Measurements from ENCODE around the gene RASL11B. TPM values are rescaled to one million over a fixed set of nuclear protein-coding genes. Genes with fewer than 3 reads are reported as not detected.

The RASL11B gene
- polyA plus RNA-seq, 1 donor = 2.1 TPM

DNA sequence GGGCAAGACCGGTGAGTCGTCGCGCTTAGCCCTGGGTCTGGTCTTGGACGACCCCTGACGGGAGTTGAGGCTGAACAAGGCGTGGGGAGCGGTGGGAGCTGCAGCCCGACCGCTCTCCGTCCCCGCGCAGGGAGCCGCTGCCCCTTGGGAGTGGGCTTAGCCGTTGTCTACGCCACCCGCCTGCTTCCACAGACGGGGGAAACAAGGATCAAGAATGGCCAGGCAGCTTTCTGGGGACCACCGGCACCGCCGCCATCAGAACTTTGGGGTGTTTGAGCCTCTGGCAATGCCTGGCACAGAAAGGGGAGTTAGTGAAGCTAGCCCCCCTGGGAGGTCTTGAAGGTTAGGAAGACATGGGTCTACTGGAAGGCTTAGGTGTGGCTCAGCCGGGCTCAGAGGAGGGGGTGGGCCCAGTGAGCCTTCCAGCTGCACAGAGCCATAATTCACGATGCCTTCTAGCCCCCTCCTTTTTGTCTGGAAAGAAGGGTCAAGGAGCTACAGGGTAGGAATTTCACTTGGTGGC, 583 bp downstream of the RASL11B start:
- H3K9me3 ChIP-seq (ENCODE audit: control insufficient read depth, low read depth, low read length) = no peaks in the 10 kb centered on the region
- peak overlapping the region; percentile 41 for H3K4me3 ChIP-seq (ENCODE audit: low read length)
- H3K27me3 ChIP-seq (ENCODE audit: control insufficient read depth, insufficient read depth, low read length) = peaks cover 21% of the 10 kb centered on the region
- H3K27ac ChIP-seq (ENCODE audit: low read length) = no peak overlapping the region
- no CpG with 5 or more reads among the region's 23 CpGs for WGBS (ENCODE audit: insufficient coverage, low lambda C conversion rate)
- H3K4me1 ChIP-seq (ENCODE audit: control insufficient read depth, insufficient read depth, low read length) = peaks cover 9% of the 10 kb centered on the region
- DNase-seq = no peak
- peaks cover 6% of the 10 kb centered on the region for H3K36me3 ChIP-seq (ENCODE audit: control insufficient read depth, insufficient read depth, low read length)

DNA sequence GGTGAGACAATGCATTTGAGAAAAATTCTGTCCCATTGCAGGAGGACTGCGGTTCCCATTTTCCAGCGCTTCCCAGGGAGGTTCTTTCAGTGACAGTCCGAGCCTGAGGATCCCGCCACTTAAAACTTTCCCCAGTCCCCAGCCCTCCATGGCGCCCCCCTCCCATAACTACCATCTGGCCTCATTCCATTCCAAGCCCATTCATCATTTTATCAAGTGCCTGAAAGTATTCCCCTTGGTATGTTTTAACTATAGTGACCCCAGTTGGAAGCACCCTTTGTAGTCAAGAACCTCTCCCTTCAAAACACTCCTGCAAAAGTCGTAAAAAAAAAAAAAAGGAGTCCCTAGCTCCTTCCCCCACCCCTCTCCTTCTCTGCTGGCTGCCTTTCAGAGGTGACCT, 1.2 kb downstream of the RASL11B start:
- peaks cover 6% of the 10 kb centered on the region for H3K36me3 ChIP-seq (ENCODE audit: control insufficient read depth, insufficient read depth, low read length)
- H3K27me3 ChIP-seq (ENCODE audit: control insufficient read depth, insufficient read depth, low read length) = peaks cover 21% of the 10 kb centered on the region
- H3K27ac ChIP-seq (ENCODE audit: low read length) = no peak overlapping the region
- DNase-seq = no peak
- H3K4me1 ChIP-seq (ENCODE audit: control insufficient read depth, insufficient read depth, low read length) = peaks cover 9% of the 10 kb centered on the region
- peak overlapping the region; percentile 41 for H3K4me3 ChIP-seq (ENCODE audit: low read length)
- 70% methylated on average over 2 of the region's 6 CpGs for WGBS (ENCODE audit: insufficient coverage, low lambda C conversion rate)
- no peaks in the 10 kb centered on the region for H3K9me3 ChIP-seq (ENCODE audit: control insufficient read depth, low read depth, low read length)

DNA sequence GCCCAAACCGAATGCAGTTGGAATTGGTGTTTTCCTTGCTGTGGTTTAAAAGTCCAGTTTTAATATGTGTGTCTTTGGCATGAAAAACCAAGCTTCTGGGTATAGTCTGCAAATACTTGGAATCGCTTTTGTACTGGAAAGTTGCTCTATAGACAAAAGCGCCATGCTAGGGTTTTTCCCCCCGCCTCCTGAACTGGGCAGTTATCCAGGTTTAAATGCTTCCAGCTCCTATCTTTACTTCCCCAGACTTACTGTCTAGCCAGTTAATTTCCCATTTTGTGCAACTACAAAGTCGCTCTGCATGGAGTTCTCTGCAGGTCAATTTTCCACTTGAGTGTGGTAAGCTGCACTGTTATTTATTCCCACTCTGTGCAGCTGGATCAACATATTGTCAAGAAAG, 2.7 kb downstream of the RASL11B start:
- DNase-seq = no peak
- no peak overlapping the region for H3K4me3 ChIP-seq (ENCODE audit: low read length)

DNA sequence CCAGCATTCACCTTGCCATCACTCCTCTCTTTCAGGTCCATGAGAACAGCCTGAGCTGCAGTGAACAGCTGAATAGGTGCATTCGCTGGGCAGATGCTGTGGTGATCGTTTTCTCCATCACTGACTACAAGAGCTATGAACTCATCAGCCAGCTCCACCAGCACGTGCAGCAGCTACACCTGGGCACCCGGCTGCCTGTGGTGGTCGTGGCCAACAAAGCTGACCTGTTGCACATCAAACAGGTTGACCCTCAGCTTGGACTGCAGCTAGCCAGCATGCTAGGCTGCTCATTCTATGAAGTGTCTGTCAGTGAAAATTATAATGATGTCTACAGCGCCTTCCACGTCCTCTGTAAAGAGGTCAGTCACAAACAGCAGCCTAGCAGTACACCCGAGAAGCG, 3.2 kb downstream of the RASL11B start:
- no peak for DNase-seq
- H3K9me3 ChIP-seq (ENCODE audit: control insufficient read depth, low read depth, low read length) = no peaks in the 10 kb centered on the region
- H3K27me3 ChIP-seq (ENCODE audit: control insufficient read depth, insufficient read depth, low read length) = peaks cover 19% of the 10 kb centered on the region
- peaks cover 6% of the 10 kb centered on the region for H3K36me3 ChIP-seq (ENCODE audit: control insufficient read depth, insufficient read depth, low read length)
- no peak overlapping the region for H3K27ac ChIP-seq (ENCODE audit: low read length)
- no CpG with 5 or more reads among the region's 9 CpGs for WGBS (ENCODE audit: insufficient coverage, low lambda C conversion rate)
- H3K4me3 ChIP-seq (ENCODE audit: low read length) = no peak overlapping the region
- peaks cover 9% of the 10 kb centered on the region for H3K4me1 ChIP-seq (ENCODE audit: control insufficient read depth, insufficient read depth, low read length)

More for the DNA sequence above, 2.7 kb downstream of the RASL11B start:
- no peaks in the 10 kb centered on the region for H3K9me3 ChIP-seq (ENCODE audit: control insufficient read depth, low read depth, low read length)
- H3K36me3 ChIP-seq (ENCODE audit: control insufficient read depth, insufficient read depth, low read length) = peaks cover 6% of the 10 kb centered on the region
- 100% methylated on average over 1 of the region's 5 CpGs for WGBS (ENCODE audit: insufficient coverage, low lambda C conversion rate)
- H3K4me1 ChIP-seq (ENCODE audit: control insufficient read depth, insufficient read depth, low read length) = peaks cover 9% of the 10 kb centered on the region
- no peak overlapping the region for H3K27ac ChIP-seq (ENCODE audit: low read length)
- peaks cover 19% of the 10 kb centered on the region for H3K27me3 ChIP-seq (ENCODE audit: control insufficient read depth, insufficient read depth, low read length)

DNA sequence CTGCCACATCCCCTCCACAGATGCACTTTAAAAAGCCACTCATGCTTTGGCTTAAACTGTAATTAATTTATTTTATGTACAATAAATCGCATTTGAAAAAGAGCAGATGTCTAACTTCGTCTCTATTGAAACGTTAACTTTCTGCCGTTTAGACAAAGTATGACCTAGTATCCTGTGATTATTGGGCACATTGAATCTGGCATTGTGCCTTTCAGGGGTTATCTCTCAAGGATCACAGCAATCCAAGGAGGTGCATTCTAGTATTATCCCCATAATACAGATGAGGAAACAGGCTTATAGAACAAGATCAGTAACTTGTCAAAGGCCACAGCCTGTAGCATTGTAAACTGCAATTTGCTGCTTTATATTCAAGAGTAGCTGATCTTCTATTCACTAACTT, 4.6 kb downstream of the RASL11B start:
- no peaks in the 10 kb centered on the region for H3K9me3 ChIP-seq (ENCODE audit: control insufficient read depth, low read depth, low read length)
- H3K27me3 ChIP-seq (ENCODE audit: control insufficient read depth, insufficient read depth, low read length) = peaks cover 8% of the 10 kb centered on the region
- H3K4me1 ChIP-seq (ENCODE audit: control insufficient read depth, insufficient read depth, low read length) = peaks cover 7% of the 10 kb centered on the region
- H3K36me3 ChIP-seq (ENCODE audit: control insufficient read depth, insufficient read depth, low read length) = peaks cover 12% of the 10 kb centered on the region
- DNase-seq = no peak
- H3K4me3 ChIP-seq (ENCODE audit: low read length) = no peak overlapping the region
- WGBS (ENCODE audit: insufficient coverage, low lambda C conversion rate) = 42% methylated on average over 2 of the region's 4 CpGs
- H3K27ac ChIP-seq (ENCODE audit: low read length) = no peak overlapping the region

DNA sequence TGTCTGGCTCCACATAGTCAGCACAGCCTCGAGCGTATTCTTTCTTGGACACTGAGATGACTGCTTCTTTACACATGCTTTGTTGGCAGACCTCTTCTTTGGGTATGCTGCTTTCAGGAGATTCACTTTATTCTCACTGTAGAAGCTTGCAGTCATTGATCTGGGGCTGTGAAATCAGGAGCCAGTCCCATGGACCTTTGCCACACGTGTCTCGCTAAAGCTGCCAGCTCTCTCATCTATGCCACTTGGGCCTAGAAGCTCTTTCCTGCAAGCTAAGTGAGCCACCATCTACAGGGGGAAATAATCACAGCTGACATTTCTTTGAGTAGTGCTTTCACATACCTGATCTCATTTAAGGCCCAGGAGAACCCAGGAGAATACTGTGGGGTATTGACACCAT, 5.0 kb downstream of the RASL11B start:
- peaks cover 8% of the 10 kb centered on the region for H3K27me3 ChIP-seq (ENCODE audit: control insufficient read depth, insufficient read depth, low read length)
- H3K4me3 ChIP-seq (ENCODE audit: low read length) = no peak overlapping the region
- peaks cover 12% of the 10 kb centered on the region for H3K36me3 ChIP-seq (ENCODE audit: control insufficient read depth, insufficient read depth, low read length)
- H3K27ac ChIP-seq (ENCODE audit: low read length) = no peak overlapping the region
- peaks cover 6% of the 10 kb centered on the region for H3K4me1 ChIP-seq (ENCODE audit: control insufficient read depth, insufficient read depth, low read length)
- no peak for DNase-seq
- H3K9me3 ChIP-seq (ENCODE audit: control insufficient read depth, low read depth, low read length) = no peaks in the 10 kb centered on the region
- no CpG with 5 or more reads among the region's 4 CpGs for WGBS (ENCODE audit: insufficient coverage, low lambda C conversion rate)

DNA sequence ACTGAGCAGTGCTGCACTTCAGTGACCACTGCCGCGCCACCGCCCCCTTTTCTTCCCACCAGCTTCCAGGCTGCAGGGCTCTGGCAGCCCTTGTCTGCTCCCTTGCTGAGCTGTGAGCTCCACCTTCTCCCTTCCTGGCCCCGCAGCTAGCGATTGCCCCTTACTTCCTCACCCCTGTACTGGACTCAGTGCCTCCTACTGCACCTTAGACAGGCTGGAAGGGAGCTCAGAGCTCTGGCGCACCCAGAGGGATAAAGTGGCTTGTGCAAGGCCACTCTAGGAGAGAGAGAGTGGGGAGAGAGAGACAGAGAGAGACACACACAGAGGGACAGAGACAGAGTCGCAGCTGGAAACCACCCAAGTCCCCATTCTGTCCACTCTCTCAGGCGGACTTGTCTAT, 6.0 kb downstream of the RASL11B start:
- no peak overlapping the region for H3K27ac ChIP-seq (ENCODE audit: low read length)
- H3K36me3 ChIP-seq (ENCODE audit: control insufficient read depth, insufficient read depth, low read length) = peaks cover 12% of the 10 kb centered on the region
- WGBS (ENCODE audit: insufficient coverage, low lambda C conversion rate) = no CpG with 5 or more reads among the region's 8 CpGs
- no peak overlapping the region for H3K4me3 ChIP-seq (ENCODE audit: low read length)
- peak in 1 of 2 donors; percentile 30 for DNase-seq
- peaks cover under 1% of the 10 kb centered on the region for H3K27me3 ChIP-seq (ENCODE audit: control insufficient read depth, insufficient read depth, low read length)
- no peaks in the 10 kb centered on the region for H3K9me3 ChIP-seq (ENCODE audit: control insufficient read depth, low read depth, low read length)
- H3K4me1 ChIP-seq (ENCODE audit: control insufficient read depth, insufficient read depth, low read length) = no peaks in the 10 kb centered on the region

DNA sequence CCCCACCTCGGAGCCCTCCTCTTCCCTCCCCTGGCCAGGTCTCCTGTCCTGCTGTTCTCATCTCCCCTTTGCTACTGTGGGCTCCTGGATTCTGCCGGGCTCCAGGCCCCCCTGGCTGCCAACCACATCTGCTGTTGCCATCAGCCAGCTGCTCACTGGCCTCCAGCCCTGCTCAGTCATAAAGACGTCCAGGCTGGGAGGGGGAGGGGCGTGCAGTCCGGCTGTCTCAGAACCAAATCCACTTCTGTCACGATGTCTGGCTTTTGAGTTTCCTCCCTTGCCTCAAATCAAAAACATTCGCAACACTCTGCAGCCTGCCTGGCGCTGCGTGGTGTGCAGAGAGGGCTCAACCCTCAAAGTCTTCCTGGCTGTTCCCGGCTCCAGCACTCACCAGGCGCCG, 7.1 kb downstream of the RASL11B start:
- no peaks in the 10 kb centered on the region for H3K4me1 ChIP-seq (ENCODE audit: control insufficient read depth, insufficient read depth, low read length)
- no peak overlapping the region for H3K4me3 ChIP-seq (ENCODE audit: low read length)
- H3K27ac ChIP-seq (ENCODE audit: low read length) = no peak overlapping the region
- peak in 1 of 2 donors; percentile 22 for DNase-seq
- H3K9me3 ChIP-seq (ENCODE audit: control insufficient read depth, low read depth, low read length) = no peaks in the 10 kb centered on the region
- no peaks in the 10 kb centered on the region for H3K27me3 ChIP-seq (ENCODE audit: control insufficient read depth, insufficient read depth, low read length)
- no CpG with 5 or more reads among the region's 12 CpGs for WGBS (ENCODE audit: insufficient coverage, low lambda C conversion rate)
- peaks cover 12% of the 10 kb centered on the region for H3K36me3 ChIP-seq (ENCODE audit: control insufficient read depth, insufficient read depth, low read length)

DNA sequence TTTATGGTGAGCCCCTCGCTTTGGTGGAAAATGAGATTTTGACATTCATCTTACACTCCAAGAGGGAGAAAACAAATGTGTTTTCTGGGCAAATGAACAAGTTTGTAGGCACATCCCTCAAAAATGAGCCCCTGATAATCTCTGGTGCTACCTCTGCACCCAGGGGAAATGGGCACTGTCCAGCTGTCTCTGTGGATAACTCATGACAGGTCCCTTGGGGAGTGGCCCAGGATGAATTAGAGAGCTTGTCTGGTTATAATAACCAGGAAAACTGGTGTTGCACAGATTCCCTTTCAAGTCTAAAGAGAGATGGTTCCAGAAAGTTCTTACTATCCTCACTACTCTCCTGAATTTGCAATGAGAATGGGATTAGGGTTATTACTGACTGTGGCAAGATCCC, 7.5 kb downstream of the RASL11B start:
- Histone ChIP-seq H3K9me3 (ENCODE audit: control insufficient read depth, low read depth, low read length) (no peaks in the 10 kb centered on the region), H3K27ac (ENCODE audit: low read length) (no peak overlapping the region), H3K36me3 (ENCODE audit: control insufficient read depth, insufficient read depth, low read length) (peaks cover 12% of the 10 kb centered on the region), H3K4me3 (ENCODE audit: low read length) (no peak overlapping the region), H3K27me3 (ENCODE audit: control insufficient read depth, insufficient read depth, low read length) (no peaks in the 10 kb centered on the region), H3K4me1 (ENCODE audit: control insufficient read depth, insufficient read depth, low read length) (no peaks in the 10 kb centered on the region)
- no peak for DNase-seq
- WGBS (ENCODE audit: insufficient coverage, low lambda C conversion rate) = 80% methylated on average over 1 of the region's 1 CpG

DNA sequence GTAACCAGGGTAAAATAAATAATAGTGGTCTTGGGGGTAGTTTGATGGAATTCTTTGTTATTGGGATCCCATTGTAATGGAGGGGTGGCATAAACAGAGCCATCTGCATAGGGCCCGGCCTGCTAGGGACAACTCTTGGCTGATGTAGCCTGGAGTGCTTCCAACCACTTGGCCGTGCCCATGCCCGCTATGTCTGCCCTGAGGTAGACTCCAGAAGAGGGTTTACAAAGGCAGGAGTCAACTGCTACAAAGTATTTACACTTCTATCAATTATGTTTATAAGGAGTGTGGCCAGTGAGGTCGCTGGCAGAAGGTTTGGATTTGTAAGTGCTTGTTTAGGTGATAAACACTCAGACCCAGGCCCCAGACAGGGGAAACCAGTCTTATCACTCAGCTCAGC, 8.1 kb downstream of the RASL11B start:
- Histone ChIP-seq H3K36me3 (ENCODE audit: control insufficient read depth, insufficient read depth, low read length) (peaks cover 12% of the 10 kb centered on the region), H3K4me1 (ENCODE audit: control insufficient read depth, insufficient read depth, low read length) (no peaks in the 10 kb centered on the region), H3K4me3 (ENCODE audit: low read length) (no peak overlapping the region), H3K9me3 (ENCODE audit: control insufficient read depth, low read depth, low read length) (no peaks in the 10 kb centered on the region), H3K27me3 (ENCODE audit: control insufficient read depth, insufficient read depth, low read length) (no peaks in the 10 kb centered on the region), H3K27ac (ENCODE audit: low read length) (no peak overlapping the region)
- DNase-seq = no peak
- 85% methylated on average over 2 of the region's 4 CpGs for WGBS (ENCODE audit: insufficient coverage, low lambda C conversion rate)

DNA sequence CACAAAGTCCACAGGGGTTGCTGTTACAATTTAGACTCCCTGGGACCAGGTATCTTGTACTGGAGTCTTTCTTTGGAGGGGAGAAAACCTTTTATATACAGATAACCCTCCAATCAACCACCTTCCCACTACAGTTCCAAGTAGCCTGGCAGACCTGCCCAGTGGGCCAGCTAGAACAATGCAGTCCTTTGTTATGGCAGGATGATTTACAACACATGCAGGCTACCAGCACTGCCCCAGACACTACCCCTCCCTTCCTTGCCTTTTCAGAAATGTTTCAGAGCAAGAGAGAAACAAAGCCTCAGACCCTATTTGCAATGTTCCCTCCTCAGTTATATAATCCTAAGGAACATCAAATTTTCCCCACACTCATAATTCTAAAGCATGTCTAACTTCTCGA, 11.1 kb downstream of the RASL11B start:
- no peak overlapping the region for H3K4me3 ChIP-seq (ENCODE audit: low read length)
- WGBS (ENCODE audit: insufficient coverage, low lambda C conversion rate) = no CpG with 5 or more reads among the region's 1 CpG
- no peaks in the 10 kb centered on the region for H3K4me1 ChIP-seq (ENCODE audit: control insufficient read depth, insufficient read depth, low read length)
- H3K27ac ChIP-seq (ENCODE audit: low read length) = no peak overlapping the region
- no peaks in the 10 kb centered on the region for H3K9me3 ChIP-seq (ENCODE audit: control insufficient read depth, low read depth, low read length)
- peak in 1 of 2 donors; percentile 49 for DNase-seq
- peaks cover 6% of the 10 kb centered on the region for H3K36me3 ChIP-seq (ENCODE audit: control insufficient read depth, insufficient read depth, low read length)
- H3K27me3 ChIP-seq (ENCODE audit: control insufficient read depth, insufficient read depth, low read length) = no peaks in the 10 kb centered on the region
